Activated T-helper 2 cell treated with anti-CD3 and anti-CD28 coated beads, Interferon-gamma antibody, Interleukin-2, Interleukin-4, amounts not matched to agents 10 μg/mL and 5 μg/mL and 100 μg/mL, durations not matched to agents 14 hours and 24 hours and 36 hours (primary cell): Measurements from ENCODE around the gene ZP1. TPM values are rescaled to one million over a fixed set of nuclear protein-coding genes. Genes with fewer than 3 reads are reported as not detected.

Experiments used
- DNase-seq: peaks from one replicate; pipeline ENCODE4 v3.0.0; 2021; ENCODE audit warnings: low spot score
- H3K27ac Mint-ChIP-seq: one replicate; pipeline ENCODE4 v1.8.0; 2021; ENCODE audit warnings: mixed read lengths
- H3K27me3 Mint-ChIP-seq: one replicate; pipeline ENCODE4 v1.8.0; 2021; ENCODE audit warnings: low read depth, mixed read lengths
- H3K36me3 Mint-ChIP-seq: one replicate; pipeline ENCODE4 v1.8.0; 2021; ENCODE audit warnings: low read depth, mixed read lengths
- H3K4me1 Mint-ChIP-seq: one replicate; pipeline ENCODE4 v1.8.0; 2021; ENCODE audit warnings: low read depth, mixed read lengths
- H3K4me3 Mint-ChIP-seq: one replicate; pipeline ENCODE4 v1.8.0; 2021; ENCODE audit warnings: low read depth, mild to moderate bottlenecking, moderate library complexity, mixed read lengths
- H3K9me3 Mint-ChIP-seq: one replicate; pipeline ENCODE4 v1.8.0; 2021; ENCODE audit warnings: mixed read lengths
- intact Hi-C: fragments of 100-400 bp; cut with micrococcal nuclease; formaldehyde crosslinking; loops from one replicate; pipeline ENCODE4 v1.15.1; 2023
- total RNA-seq: library from RNA; stranded (reverse); gene quantifications from 2 replicates; pipeline ENCODE4 v1.2.3, GENCODE V29; 2022

Gene ZP1
- total RNA-seq, 1 donor from 2014 or later, result not detected

GRCh38 chr11:60858731-60859464 is 8.4 kb upstream of the ZP1 start:
- peak overlapping the region; percentile 75 for H3K27ac Mint-ChIP-seq
- H3K4me3 Mint-ChIP-seq, result no peak overlapping the region
- peaks cover 2% of the 10 kb centered on the region for H3K36me3 Mint-ChIP-seq
- no peak for DNase-seq
- H3K4me1 Mint-ChIP-seq, result peaks cover 40% of the 10 kb centered on the region
- no peaks in the 10 kb centered on the region for H3K9me3 Mint-ChIP-seq
- H3K27me3 Mint-ChIP-seq, result no peaks in the 10 kb centered on the region
- intact Hi-C loops, result no loop called here

- Mint-ChIP-seq H3K4me3 (no peak overlapping the region), H3K36me3 (no peaks in the 10 kb centered on the region), H3K9me3 (no peaks in the 10 kb centered on the region), H3K4me1 (peaks cover 41% of the 10 kb centered on the region), H3K27ac (no peak overlapping the region), H3K27me3 (no peaks in the 10 kb centered on the region)
- intact Hi-C loops, result no loop called here
- no peak for DNase-seq
These were observed 7.6 kb upstream of the ZP1 start for GRCh38 chr11:60859616-60860250.

- H3K27me3 Mint-ChIP-seq, result no peaks in the 10 kb centered on the region
- H3K36me3 Mint-ChIP-seq, result no peaks in the 10 kb centered on the region
- H3K4me3 Mint-ChIP-seq, result no peak overlapping the region
- H3K4me1 Mint-ChIP-seq, result peaks cover 45% of the 10 kb centered on the region
- no peak overlapping the region for H3K27ac Mint-ChIP-seq
- H3K9me3 Mint-ChIP-seq, result no peaks in the 10 kb centered on the region
- intact Hi-C loops, result no loop called here
- no peak for DNase-seq
These were observed 6.4 kb upstream of the ZP1 start for GRCh38 chr11:60860943-60861342.

GRCh38 chr11:60862171-60862570 is 5.2 kb upstream of the ZP1 start:
- H3K4me3 Mint-ChIP-seq, result no peak overlapping the region
- no peaks in the 10 kb centered on the region for H3K36me3 Mint-ChIP-seq
- H3K27me3 Mint-ChIP-seq, result no peaks in the 10 kb centered on the region
- no peak for DNase-seq
- intact Hi-C loops, result no loop called here
- H3K4me1 Mint-ChIP-seq, result peaks cover 49% of the 10 kb centered on the region
- no peak overlapping the region for H3K27ac Mint-ChIP-seq
- H3K9me3 Mint-ChIP-seq, result no peaks in the 10 kb centered on the region

DNA sequence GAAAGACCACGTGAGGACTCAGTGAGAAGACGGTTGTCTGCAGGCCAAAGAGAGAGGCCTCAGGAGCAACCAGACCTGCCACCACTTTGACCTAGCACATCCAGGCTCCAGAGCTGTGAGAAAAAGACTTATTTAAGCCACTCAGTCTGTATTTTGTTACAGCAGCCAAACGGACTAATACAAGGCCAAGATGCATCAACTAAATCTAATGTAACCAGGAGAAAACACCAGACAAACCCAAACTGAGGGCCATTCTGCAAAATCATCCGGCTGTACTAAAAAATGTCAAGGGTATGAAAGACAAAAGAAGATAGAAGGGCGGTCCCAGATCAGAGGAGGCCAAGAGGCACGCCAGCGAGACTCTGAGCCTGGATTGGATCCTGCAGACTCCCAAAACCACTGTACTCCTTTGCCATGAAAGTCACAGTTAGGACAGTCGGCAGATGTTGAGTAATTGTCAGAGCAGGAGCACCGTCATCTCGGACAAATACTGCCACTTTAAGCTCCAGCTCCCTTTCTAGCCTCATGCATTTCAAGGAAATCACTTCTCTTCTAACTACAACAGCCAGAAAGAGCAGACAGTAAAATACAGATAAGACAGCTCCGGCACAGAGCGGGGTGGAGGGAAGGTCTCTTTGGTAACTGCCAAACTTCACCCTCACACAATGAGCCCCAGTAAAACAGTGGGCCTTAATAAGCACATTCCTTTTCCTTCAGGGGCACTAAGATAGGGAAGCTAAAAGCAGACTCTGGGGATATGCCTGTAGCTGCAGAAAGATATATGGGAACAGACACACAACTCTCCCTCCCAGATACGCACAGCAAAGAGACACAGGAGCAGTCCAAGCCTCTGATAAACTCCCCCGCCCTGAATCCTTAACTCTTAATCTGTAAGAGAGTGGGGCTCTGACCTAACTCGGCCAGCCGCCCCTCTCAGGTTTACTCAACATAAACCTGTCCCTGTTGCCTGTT is 3.5 kb upstream of the ZP1 start:
- DNase-seq, result no peak
- H3K4me3 Mint-ChIP-seq, result no peak overlapping the region
- no peak overlapping the region for H3K27ac Mint-ChIP-seq

DNA sequence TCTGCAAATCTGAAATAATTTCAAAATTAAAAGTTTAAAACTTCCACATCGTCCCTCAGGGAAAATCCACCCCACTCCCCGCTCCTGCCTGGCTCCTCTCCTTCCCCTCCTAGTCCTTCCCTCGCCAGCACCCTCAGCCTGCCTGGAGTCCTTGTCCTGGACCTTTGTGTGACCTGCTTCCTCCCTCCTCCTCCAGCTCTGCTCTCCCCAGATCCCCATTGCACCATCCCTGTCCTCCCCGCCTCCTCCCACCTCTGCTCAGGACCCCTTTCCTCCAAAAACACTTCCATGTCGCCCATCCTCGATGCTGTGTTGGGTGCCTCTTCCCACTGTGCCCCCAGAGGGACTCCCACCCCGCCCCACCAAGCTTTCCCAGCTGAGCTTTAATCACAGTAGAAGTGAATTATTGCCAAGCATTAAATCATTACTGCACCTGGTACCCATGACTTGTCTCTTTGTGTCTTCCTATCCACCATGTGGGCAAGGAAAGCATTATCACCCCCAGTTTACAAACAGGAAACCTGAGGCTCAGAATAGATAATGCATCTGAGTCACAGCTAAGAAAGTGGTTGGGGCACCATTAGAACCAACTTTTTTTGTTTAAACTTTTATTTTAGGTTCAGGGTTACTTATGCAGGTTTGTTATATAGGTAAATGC is 2.4 kb upstream of the ZP1 start:
- H3K4me1 Mint-ChIP-seq, result peaks cover 47% of the 10 kb centered on the region
- H3K27ac Mint-ChIP-seq, result no peak overlapping the region
- no peak overlapping the region for H3K4me3 Mint-ChIP-seq
- H3K36me3 Mint-ChIP-seq, result no peaks in the 10 kb centered on the region
- intact Hi-C loops, result no loop called here
- no peaks in the 10 kb centered on the region for H3K9me3 Mint-ChIP-seq
- no peaks in the 10 kb centered on the region for H3K27me3 Mint-ChIP-seq
- DNase-seq, result no peak

More for the DNA sequence above, 3.5 kb upstream of the ZP1 start:
- H3K27me3 Mint-ChIP-seq, result no peaks in the 10 kb centered on the region
- no peaks in the 10 kb centered on the region for H3K36me3 Mint-ChIP-seq
- intact Hi-C loops, result no loop called here
- H3K4me1 Mint-ChIP-seq, result peaks cover 45% of the 10 kb centered on the region
- H3K9me3 Mint-ChIP-seq, result no peaks in the 10 kb centered on the region

DNA sequence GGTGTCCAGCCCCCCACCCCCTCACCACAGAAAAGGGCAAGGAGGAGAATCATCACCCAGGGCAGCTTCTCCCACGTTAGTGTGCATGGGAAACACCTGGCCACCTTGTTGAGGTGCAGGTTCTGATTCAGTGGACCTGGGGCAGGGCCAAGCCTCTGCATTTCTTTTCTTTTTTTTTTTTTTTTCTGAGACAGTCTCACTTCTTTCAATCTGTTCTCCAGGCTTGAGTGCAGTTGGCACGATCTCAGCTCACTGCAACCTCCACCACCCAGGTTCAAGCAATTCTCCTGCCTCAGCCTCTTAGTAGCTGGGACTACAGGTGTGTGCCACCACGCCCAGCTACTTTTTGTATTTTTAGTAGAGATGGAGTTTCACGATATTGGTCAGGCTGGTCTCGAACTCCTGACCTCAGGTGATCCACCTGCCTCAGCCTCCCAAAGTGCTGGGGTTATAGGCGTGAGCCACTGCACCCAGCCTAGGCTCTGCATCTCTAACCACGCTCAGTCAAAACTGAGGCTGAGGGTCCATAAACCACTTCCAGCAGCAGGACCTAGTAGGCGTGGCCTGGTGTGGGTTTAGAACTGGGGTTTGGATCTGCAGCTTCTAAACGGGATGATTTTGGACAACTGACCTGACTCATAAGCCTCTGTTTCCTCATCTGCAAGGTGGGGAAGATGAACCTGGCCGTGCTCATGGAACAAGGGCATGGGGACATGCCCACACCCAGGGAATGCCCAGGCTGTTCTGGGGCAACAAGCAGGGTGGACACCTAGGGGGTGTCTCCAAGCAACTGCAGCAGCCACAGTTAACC is 734 bp downstream of the ZP1 start:
- no peak for DNase-seq
- Mint-ChIP-seq H3K36me3 (no peaks in the 10 kb centered on the region), H3K4me3 (no peak overlapping the region), H3K27ac (no peak overlapping the region), H3K27me3 (no peaks in the 10 kb centered on the region), H3K4me1 (peaks cover 73% of the 10 kb centered on the region), H3K9me3 (no peaks in the 10 kb centered on the region)
- intact Hi-C loops, result no loop called here

DNA sequence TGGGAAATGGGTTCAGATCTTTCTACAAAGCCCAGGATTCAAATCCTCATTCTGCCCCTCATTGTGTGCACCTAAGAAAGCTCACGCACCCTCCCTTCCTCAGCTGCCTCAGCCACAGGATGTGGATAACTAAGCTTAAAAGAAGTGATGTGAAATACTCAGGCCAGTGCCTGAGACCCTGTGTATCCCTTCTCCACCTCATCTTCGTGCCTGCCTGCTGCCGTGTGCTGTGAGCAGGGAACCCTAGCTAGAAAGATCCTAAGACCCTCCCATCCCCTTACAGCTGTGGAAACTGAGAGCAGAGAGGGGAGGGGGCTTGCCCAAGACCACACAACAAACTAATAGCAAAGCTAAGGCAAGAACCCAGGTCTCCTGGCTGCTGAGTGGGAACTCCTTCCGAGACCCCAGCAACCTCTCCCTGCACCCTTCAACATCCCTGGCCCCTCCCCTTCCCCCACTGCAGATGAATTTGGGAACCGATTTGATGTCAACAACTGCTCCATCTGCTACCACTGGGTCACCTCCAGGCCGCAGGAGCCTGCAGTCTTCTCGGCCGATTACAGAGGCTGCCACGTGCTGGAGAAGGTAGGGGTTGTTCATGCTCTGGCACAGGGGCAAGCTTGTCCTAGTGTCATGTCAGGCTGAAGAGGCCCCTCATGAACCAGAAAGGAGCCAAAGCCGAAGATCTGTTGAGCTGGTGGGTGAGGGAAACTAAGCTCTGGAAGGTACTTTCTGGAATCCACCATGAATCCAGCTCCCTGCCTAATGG is 1.5 kb downstream of the ZP1 start:
- peaks cover 75% of the 10 kb centered on the region for H3K4me1 Mint-ChIP-seq
- no peak for DNase-seq
- H3K36me3 Mint-ChIP-seq, result no peaks in the 10 kb centered on the region
- no peak overlapping the region for H3K4me3 Mint-ChIP-seq
- no peaks in the 10 kb centered on the region for H3K9me3 Mint-ChIP-seq
- H3K27ac Mint-ChIP-seq, result peak overlapping the region; percentile 18
- H3K27me3 Mint-ChIP-seq, result no peaks in the 10 kb centered on the region
- intact Hi-C loops, result no loop called here

DNA sequence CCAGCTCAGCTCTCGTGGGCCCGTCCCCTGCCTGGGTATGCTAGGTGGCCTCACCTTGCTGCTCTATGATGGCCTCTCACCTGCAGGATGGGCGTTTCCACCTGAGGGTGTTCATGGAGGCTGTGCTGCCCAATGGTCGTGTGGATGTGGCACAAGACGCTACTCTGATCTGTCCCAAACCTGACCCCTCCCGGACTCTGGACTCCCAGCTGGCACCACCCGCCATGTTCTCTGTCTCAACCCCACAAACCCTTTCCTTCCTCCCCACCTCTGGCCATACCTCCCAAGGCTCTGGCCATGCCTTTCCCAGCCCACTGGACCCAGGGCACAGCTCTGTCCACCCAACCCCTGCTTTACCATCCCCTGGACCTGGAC is 2.1 kb downstream of the ZP1 start:
- intact Hi-C loops, result no loop called here
- Mint-ChIP-seq H3K4me3 (no peak overlapping the region), H3K9me3 (no peaks in the 10 kb centered on the region), H3K4me1 (peaks cover 75% of the 10 kb centered on the region), H3K27ac (no peak overlapping the region), H3K36me3 (peaks cover 5% of the 10 kb centered on the region), H3K27me3 (no peaks in the 10 kb centered on the region)
- no peak for DNase-seq

- Mint-ChIP-seq H3K4me3 (no peak overlapping the region), H3K27me3 (no peaks in the 10 kb centered on the region), H3K9me3 (no peaks in the 10 kb centered on the region), H3K27ac (no peak overlapping the region), H3K36me3 (peaks cover 5% of the 10 kb centered on the region), H3K4me1 (peaks cover 71% of the 10 kb centered on the region)
- DNase-seq, result no peak
- intact Hi-C loops, result loop anchor here (5.0 kb wide), 1 partner anchor 38 kb away; no protein-coding TSS in a partner anchor
These were observed 2.9 kb downstream of the ZP1 start for GRCh38 chr11:60870276-60870675.

GRCh38 chr11:60870733-60871377 is 3.5 kb downstream of the ZP1 start:
- intact Hi-C loops, result loop anchor here (5.0 kb wide), 1 partner anchor 39 kb away; no protein-coding TSS in a partner anchor
- no peak overlapping the region for H3K4me3 Mint-ChIP-seq
- no peaks in the 10 kb centered on the region for H3K9me3 Mint-ChIP-seq
- no peaks in the 10 kb centered on the region for H3K27me3 Mint-ChIP-seq
- peaks cover 68% of the 10 kb centered on the region for H3K4me1 Mint-ChIP-seq
- DNase-seq, result no peak
- H3K27ac Mint-ChIP-seq, result peak overlapping the region; percentile 55
- peaks cover 5% of the 10 kb centered on the region for H3K36me3 Mint-ChIP-seq
